ENCODE results near the gene BST1. TPM values are rescaled to one million over a fixed set of nuclear protein-coding genes. Genes with fewer than 3 reads are reported as not detected.

The BST1 gene
- total and polyA plus RNA-seq, 2 of the 8 experiments (the other 6 are each of a cell fraction or from before 2014, with no cell fraction given): 0.52 to 0.54 TPM

- Histone ChIP-seq H3K4ac (replicated peaks; ENCODE audit: insufficient read length, low read depth, low read length) (no peak overlapping the region), H3K23me2 (ENCODE audit: low read depth, low read length) (no peaks in the 10 kb centered on the region; the same call in 1 of the 2 replicates), H2BK15ac (ENCODE audit: low read length) (no peak overlapping the region), H4K5ac (ENCODE audit: insufficient read length, low read depth, low read length) (no peak overlapping the region), H2AFZ (ENCODE audit: low read length) (no peak overlapping the region), H2BK20ac (ENCODE audit: low read length) (no peak overlapping the region), H3K79me2 (ENCODE audit: control insufficient read depth in 1 of 2, insufficient read depth in 2 of 2, low read length in 2 of 2) (no peaks in the 10 kb centered on the region), H3K18ac (ENCODE audit: extremely low read depth, low read length) (no peak overlapping the region), H3K4me1 (replicated peaks in 1 of 4; ENCODE audit: control insufficient read depth in 3 of 4, insufficient read depth in 4 of 4, low read length in 3 of 4) (peaks cover 0 to 5% (median 2%) of the 10 kb centered on the region in 4 experiments; a peak in 3 of 7 replicates), H4K91ac (replicated peaks; ENCODE audit: insufficient read length, low read length) (no peak overlapping the region), H3K23ac (ENCODE audit: insufficient read length) (no peak overlapping the region), H3K79me1 (ENCODE audit: low read depth, low read length) (no peaks in the 10 kb centered on the region), H2BK120ac (replicated peaks; ENCODE audit: low read depth, low read length) (no peak overlapping the region), H3K9me3 (ENCODE audit: insufficient read depth in 2 of 2, low read depth in 1 of 2, low read length in 1 of 2) (no peaks in the 10 kb centered on the region; a peak in 1 of 4 replicates), H4K20me1 (replicated peaks in 1 of 2; ENCODE audit: control insufficient read depth in 1 of 2, insufficient read depth in 2 of 2, low read length in 2 of 2) (no peaks in the 10 kb centered on the region), H3K36me3 (ENCODE audit: control insufficient read depth in 2 of 4, insufficient read depth in 4 of 4, low read length in 3 of 4) (no peaks in the 10 kb centered on the region), H3K27ac (ENCODE audit: low read depth, low read length) (no peak overlapping the region), H3K4me3 (ENCODE audit: extremely low read depth in 1 of 4, insufficient read depth in 2 of 4, low read depth in 3 of 4, low read length in 4 of 4) (no peak overlapping the region), H3K56ac (replicated peaks; ENCODE audit: insufficient read length, low read depth, low read length) (no peak overlapping the region), H2AK5ac (ENCODE audit: low read depth, low read length) (no peak overlapping the region), H2BK12ac (ENCODE audit: low read depth, low read length) (no peak overlapping the region), H3K27me3 (replicated peaks in 1 of 4; ENCODE audit: control insufficient read depth in 3 of 4, extremely low read depth in 1 of 4, insufficient read depth in 3 of 4, low read length in 3 of 4) (no peaks in the 10 kb centered on the region), H3K9ac (replicated peaks in 1 of 4; ENCODE audit: extremely low read depth in 1 of 4, low read depth in 3 of 4, low read length in 3 of 4) (no peak overlapping the region), H2BK5ac (ENCODE audit: low read depth, low read length) (no peak overlapping the region), H3K14ac (ENCODE audit: insufficient read length) (no peak overlapping the region), H4K8ac (ENCODE audit: extremely low read depth, insufficient read depth, low read length) (no peak overlapping the region), H3K4me2 (ENCODE audit: insufficient read depth in 1 of 2, low read depth in 2 of 2, low read length in 2 of 2) (no peak overlapping the region)
- DNase-seq (ENCODE audit: low read depth in 1 of 2, low spot score in 2 of 2) (no peak), FAIRE-seq (no peak)
- WGBS, 2 experiments (ENCODE audit: extremely low coverage in 1 of 2, insufficient coverage in 1 of 2, insufficient read length in 1 of 2, insufficient replicate concordance in 2 of 2, low coverage in 1 of 2, low lambda C conversion rate in 2 of 2, missing lambda C conversion rate in 1 of 2): 100% methylated on average over 1 of the region's 1 CpG; no CpG with 5 or more reads in 1 of the 2 experiments
- ChIA-PET POLR2A (ENCODE audit: partially characterized antibody) (interaction anchor here (1.5 kb wide), 1 partner anchor 13 kb away, joined by 3 read pairs; no protein-coding TSS in a partner anchor), CTCF (ENCODE audit: partially characterized antibody) (interaction anchor here (1.2 to 2.0 kb wide), 2 partner anchors 8 to 15 kb away, joined by 3 to 5 read pairs; partner anchors contain the start of gene FAM200B)
- no peak for TF ChIP-seq EP300 (IDR thresholded peaks at IDR 0.05; ENCODE audit: borderline replicate concordance in 1 of 2, low read depth in 2 of 2, low read length in 2 of 2)
- TF ChIP-seq HDAC6 (IDR thresholded peaks at IDR 0.05; ENCODE audit: low read depth, low read length): no peak
- no peak for TF ChIP-seq CTBP2 (IDR thresholded peaks at IDR 0.05; ENCODE audit: borderline replicate concordance, insufficient read depth, insufficient read length, low read length)
- TF ChIP-seq, protein P1, sequence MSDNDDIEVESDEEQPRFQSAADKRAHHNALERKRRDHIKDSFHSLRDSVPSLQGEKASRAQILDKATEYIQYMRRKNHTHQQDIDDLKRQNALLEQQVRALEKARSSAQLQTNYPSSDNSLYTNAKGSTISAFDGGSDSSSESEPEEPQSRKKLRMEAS (IDR thresholded peaks at IDR 0.05): no peak
- TF ChIP-seq BRCA1 (IDR thresholded peaks at IDR 0.05; ENCODE audit: low read depth, low read length): no peak
- TF ChIP-seq ATF2 (IDR thresholded peaks at IDR 0.05; ENCODE audit: low read length): no peak
- TF ChIP-seq SUZ12 (IDR thresholded peaks at IDR 0.05; ENCODE audit: low read length): no peak
- no peak for TF ChIP-seq SRF (IDR thresholded peaks at IDR 0.05; ENCODE audit: low read depth, low read length)
- no peak for TF ChIP-seq KDM5A (IDR thresholded peaks at IDR 0.05; ENCODE audit: low read length)
- no peak for TF ChIP-seq TBP (IDR thresholded peaks at IDR 0.05; ENCODE audit: low read depth, low read length)
- TF ChIP-seq KDM1A (IDR thresholded peaks at IDR 0.05; ENCODE audit: borderline replicate concordance, low read length): no peak
- no peak for TF ChIP-seq RBBP5 (IDR thresholded peaks at IDR 0.05; ENCODE audit: borderline replicate concordance, low read depth, low read length)
Observed at GRCh38 chr4:15696866-15697265, 6.0 kb upstream of the BST1 start.
